ES-I3 (cell line): Measurements from ENCODE around the gene BRSK2.

Source experiments
- H3K36me3 ChIP-seq: 2 replicates; pipeline ENCODE4 v1.6.1; 2013; ENCODE audit warnings: mild to moderate bottlenecking, low read length, control low read depth, moderate library complexity; ENCODE audit not compliant: insufficient read depth
- H3K4me1 ChIP-seq: 2 replicates; pipeline ENCODE4 v1.6.1; 2013; ENCODE audit warnings: mild to moderate bottlenecking, control low read depth, low read length; ENCODE audit not compliant: insufficient read depth
- H3K9ac ChIP-seq: 2 replicates; pipeline ENCODE4 v1.6.1; 2013; ENCODE audit warnings: low read depth, mild to moderate bottlenecking, low read length, moderate library complexity
- H3K9me3 ChIP-seq: 2 replicates; pipeline ENCODE4 v1.6.1; 2013; ENCODE audit warnings: mild to moderate bottlenecking, low read length, moderate library complexity; ENCODE audit not compliant: control insufficient read depth, insufficient read depth

BRSK2 gene

DNA sequence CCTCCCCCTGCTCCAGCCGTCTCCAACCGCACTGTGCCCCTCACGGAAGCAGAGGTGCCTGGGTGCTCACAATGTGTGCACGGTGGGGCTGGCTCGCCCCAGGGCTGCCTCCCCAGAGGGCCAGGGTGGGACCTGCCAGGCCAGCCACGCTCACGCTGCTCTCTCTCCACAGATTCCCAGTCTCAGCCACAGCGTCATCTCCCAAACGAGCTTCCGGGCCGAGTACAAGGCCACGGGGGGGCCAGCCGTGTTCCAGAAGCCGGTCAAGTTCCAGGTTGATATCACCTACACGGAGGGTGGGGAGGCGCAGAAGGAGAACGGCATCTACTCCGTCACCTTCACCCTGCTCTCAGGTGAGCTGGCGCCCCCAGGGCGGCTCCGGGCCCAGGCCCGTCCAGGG, 66.4 kb downstream of the BRSK2 start:
- H3K9ac ChIP-seq, result no peak overlapping the region
- H3K9me3 ChIP-seq, result no peaks in the 10 kb centered on the region
- H3K36me3 ChIP-seq, result no peaks in the 10 kb centered on the region
- no peaks in the 10 kb centered on the region; the same call in 1 of the 2 replicates for H3K4me1 ChIP-seq

DNA sequence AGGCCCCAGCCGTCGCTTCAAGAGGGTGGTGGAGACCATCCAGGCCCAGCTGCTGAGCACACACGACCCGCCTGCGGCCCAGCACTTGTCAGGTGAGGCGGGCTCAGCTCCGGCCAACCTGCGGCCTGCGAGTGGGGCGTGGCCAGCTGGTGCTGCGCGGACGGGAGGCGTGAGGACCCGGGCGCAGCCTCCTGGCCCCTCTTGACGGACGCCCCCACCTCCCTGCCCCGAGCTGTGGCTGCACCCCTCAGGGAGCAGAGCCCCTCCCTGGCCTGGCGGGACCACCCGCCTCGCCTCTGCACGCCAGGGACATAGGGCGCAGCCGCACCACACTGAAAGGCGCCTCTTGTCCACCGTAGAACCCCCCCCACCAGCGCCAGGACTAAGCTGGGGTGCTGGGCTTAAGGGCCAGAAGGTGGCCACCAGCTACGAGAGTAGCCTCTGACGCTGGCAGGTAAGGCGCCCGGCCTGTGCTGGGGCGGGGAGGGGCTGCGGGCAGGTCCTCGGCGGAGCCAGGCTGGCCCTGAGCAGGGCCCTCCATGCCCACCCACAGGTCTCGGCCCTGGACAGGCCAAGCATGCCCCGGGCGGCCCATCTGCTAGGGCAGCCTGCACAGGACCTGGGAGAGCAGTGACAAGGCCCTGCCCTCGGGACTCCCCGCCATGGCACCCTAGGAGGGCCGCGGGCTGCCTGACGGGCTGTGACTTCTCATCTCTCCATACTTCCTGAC, 67.0 kb downstream of the BRSK2 start:
- Histone ChIP-seq H3K9ac (no peak overlapping the region), H3K4me1 (no peaks in the 10 kb centered on the region; the same call in 1 of the 2 replicates), H3K9me3 (no peaks in the 10 kb centered on the region), H3K36me3 (no peaks in the 10 kb centered on the region)

- Histone ChIP-seq H3K4me1 (no peaks in the 10 kb centered on the region; the same call in 1 of the 2 replicates), H3K9me3 (no peaks in the 10 kb centered on the region), H3K36me3 (no peaks in the 10 kb centered on the region), H3K9ac (no peak overlapping the region)
Measured at GRCh38 chr11:1457326-1457680, 67.6 kb downstream of the BRSK2 start.

DNA sequence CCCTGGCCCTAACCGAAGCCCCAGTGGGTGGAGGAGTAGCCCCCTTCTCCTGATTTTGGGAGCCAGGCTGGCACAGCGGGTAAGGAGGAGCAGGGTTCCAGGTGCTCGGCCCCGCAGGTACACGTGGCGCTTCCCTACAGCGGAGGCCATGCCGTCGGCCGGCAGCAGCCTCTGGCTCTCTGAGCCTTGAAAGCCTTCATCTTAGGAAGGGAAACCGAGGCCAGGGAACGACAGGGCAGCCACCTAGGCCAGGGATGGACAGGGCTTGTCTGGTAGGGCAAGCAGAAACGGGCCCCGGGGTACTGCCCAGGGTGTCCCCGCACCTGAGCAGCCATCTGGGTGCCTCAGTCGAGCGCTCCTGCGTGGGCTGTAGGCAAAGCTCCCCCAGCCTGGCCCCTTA, 68.1 kb downstream of the BRSK2 start:
- H3K36me3 ChIP-seq, result no peaks in the 10 kb centered on the region
- H3K9ac ChIP-seq, result no peak overlapping the region
- no peaks in the 10 kb centered on the region for H3K9me3 ChIP-seq
- H3K4me1 ChIP-seq, result no peaks in the 10 kb centered on the region; the same call in 1 of the 2 replicates

GRCh38 chr11:1458340-1459218, 68.8 kb downstream of the BRSK2 start:
- H3K4me1 ChIP-seq, result no peaks in the 10 kb centered on the region; the same call in 1 of the 2 replicates
- no peak overlapping the region for H3K9ac ChIP-seq
- no peaks in the 10 kb centered on the region for H3K9me3 ChIP-seq
- no peaks in the 10 kb centered on the region for H3K36me3 ChIP-seq

DNA sequence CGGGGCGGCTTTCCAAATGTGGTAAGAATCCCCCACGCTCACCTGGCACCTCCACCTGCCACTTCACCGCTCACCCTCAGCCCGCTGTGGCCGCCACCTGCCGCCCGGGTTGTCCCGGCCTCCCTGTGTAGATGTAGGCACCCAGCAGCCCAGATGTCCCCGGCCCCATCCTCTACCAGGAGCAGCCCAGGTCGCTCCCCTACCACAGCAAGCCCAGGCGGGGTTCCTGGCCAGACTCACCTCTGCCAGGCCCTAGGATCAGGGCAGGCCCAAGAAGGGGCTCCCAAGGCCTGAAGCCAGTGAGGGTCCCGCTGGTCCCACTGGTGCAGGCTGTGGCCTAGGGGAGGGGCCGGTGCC, 69.5 kb downstream of the BRSK2 start:
- Histone ChIP-seq H3K9ac (no peak overlapping the region), H3K4me1 (no peaks in the 10 kb centered on the region; the same call in 1 of the 2 replicates), H3K36me3 (no peaks in the 10 kb centered on the region)

DNA sequence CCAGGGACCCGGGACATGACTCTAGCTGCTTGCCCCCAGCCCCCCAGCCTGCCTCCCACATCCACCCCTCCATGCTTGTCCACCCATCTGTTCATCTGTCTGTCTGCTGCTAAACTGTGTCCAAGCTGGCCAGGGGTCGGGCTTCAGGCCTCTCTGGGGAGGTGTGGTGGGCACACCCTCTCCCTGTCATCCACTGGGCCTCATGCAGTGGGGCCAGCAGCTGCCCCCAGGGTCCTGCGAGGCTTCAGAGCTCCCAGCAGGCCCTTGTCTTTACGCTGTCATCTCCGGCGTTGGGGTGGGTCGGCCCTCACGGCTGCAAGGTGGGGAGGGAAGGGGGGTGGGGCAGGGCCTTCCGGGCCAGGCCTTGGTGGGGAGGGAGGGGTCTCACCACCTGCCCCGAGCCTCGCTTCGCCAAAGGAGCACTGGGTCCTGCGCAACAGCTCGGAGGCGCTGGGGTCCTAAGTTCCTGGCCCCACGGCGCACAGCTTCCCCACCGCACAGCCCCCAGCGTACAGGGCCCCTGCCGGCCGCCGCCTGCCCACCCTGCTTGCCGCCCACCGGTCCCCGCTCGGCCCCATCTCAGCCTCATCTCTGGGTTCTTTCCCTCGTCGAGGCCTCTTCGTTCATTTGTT, 70.1 kb downstream of the BRSK2 start:
- Histone ChIP-seq H3K9me3 (no peaks in the 10 kb centered on the region), H3K36me3 (no peaks in the 10 kb centered on the region), H3K4me1 (no peaks in the 10 kb centered on the region; the same call in 1 of the 2 replicates)

More for the DNA sequence above, 69.5 kb downstream of the BRSK2 start:
- no peaks in the 10 kb centered on the region for H3K9me3 ChIP-seq

DNA sequence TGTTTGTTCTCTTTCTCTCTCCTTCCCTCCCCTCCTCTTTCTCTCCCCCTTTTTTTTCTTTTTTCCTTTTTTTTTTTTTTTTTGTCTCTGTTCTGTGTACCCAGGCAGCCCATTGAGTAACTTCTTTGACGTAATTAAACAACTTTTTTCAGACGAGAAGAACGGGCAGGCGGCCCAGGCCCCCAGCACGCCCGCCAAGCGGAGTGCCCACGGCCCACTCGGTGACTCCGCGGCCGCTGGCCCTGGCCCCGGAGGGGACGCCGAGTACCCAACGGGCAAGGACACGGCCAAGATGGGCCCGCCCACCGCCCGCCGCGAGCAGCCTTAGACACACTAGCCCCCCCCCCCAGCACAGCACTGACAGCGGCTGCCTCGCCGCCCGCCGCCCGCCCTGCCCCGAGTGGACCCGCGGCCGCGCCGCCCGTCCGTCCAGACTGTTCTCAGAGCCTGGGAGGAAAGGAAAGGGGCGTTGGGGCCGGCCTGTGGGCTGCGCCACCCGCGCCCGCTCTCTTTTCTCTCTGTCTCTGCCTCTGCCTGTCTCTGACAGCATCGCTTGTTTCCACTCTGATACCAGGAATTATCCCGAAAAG, 70.8 kb downstream of the BRSK2 start:
- no peaks in the 10 kb centered on the region for H3K36me3 ChIP-seq
- no peaks in the 10 kb centered on the region for H3K9me3 ChIP-seq
- H3K9ac ChIP-seq, result no peak overlapping the region
- no peaks in the 10 kb centered on the region; the same call in 1 of the 2 replicates for H3K4me1 ChIP-seq

More for the DNA sequence above, 70.1 kb downstream of the BRSK2 start:
- H3K9ac ChIP-seq, result no peak overlapping the region

DNA sequence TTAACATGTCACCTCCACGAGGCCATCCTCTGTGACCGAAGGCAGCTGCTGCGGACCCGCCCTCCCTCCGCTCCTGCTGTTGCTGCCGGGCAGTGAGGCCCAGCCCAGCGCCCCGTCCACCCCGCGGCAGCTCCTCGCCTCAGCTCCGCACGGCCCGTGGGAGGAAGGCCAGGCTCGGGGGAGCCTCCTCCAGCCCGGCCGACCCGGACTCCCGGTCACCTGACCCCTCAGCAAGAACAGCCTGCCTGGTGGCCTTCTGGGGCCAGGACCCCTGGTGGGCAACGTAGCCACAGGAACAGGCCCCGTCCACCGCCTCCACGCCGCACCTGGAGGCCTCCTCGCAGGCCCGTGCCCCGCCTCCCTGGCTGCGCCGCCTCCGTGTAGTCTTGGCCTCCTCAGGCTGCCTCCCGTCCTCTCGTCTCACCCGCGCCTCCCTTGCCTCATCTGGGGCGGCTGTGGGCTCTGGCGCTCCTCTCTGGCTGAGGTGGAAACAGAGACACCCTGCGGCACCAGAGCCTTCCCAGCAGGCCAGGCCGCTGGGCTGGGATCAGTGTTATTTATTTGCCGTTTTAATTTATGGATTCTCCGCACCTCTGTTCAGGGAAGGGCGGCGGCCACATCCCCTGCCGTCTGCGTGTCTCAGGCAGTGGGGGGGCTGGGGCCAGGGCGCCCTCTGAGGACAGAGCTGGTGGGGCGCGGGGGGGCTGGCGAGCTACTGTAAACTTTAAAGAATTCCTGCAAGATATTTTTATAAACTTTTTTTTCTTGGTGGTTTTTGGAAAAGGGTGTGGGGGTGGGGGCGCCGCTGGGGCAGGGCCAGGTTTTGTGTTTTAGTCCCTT, 71.5 kb downstream of the BRSK2 start:
- Histone ChIP-seq H3K9ac (no peak overlapping the region), H3K36me3 (no peaks in the 10 kb centered on the region), H3K4me1 (no peaks in the 10 kb centered on the region; the same call in 1 of the 2 replicates), H3K9me3 (no peaks in the 10 kb centered on the region)

DNA sequence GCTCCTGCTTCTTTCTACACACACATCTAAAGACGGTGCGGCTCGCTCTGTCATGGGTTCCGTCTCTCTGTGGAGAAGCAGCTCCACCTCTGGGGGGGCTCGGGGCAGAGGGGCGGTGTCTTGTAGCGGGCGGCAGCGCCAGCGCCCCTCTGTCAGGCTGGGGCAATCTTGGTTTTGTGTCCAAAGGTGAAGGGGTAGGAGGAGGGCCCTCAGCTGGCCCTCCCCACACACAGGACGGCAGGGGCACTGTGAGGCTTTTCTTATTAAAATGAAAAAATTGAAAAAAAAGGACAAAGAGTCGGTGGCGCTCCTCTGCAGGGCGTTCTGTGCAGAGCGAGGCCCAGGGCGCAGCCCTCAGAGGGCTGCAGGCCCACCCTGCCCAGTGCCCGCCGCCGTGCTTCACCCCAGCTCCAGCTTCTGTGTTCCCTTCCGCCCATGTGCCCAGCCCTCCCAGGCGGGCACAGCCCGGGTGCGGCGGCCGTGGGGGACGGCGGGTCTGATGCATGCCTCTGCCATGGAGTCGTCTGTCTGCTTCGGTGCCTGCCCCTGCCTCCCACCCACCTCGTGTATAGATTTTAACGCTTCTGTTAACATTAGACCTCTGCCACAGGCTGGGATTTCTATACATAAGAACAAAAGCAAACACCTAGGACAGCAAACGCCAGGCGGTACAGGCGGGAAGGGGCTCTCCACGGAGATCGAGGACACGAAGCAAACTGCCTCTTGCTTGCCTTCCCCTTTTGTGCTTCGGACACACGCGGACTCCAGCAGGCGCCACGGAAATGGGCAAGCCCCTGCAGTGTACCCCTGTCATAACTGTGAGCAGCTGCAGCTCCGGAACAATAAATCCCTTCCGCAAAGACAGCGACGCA, 72.3 kb downstream of the BRSK2 start:
- Histone ChIP-seq H3K9ac (no peak overlapping the region), H3K36me3 (no peaks in the 10 kb centered on the region), H3K4me1 (no peaks in the 10 kb centered on the region; the same call in 1 of the 2 replicates), H3K9me3 (no peaks in the 10 kb centered on the region)

- H3K36me3 ChIP-seq, result no peaks in the 10 kb centered on the region
- H3K9ac ChIP-seq, result no peak overlapping the region
- H3K9me3 ChIP-seq, result no peaks in the 10 kb centered on the region
- H3K4me1 ChIP-seq, result no peaks in the 10 kb centered on the region; the same call in 1 of the 2 replicates
Measured at GRCh38 chr11:1462698-1462975, 72.9 kb downstream of the BRSK2 start.

DNA sequence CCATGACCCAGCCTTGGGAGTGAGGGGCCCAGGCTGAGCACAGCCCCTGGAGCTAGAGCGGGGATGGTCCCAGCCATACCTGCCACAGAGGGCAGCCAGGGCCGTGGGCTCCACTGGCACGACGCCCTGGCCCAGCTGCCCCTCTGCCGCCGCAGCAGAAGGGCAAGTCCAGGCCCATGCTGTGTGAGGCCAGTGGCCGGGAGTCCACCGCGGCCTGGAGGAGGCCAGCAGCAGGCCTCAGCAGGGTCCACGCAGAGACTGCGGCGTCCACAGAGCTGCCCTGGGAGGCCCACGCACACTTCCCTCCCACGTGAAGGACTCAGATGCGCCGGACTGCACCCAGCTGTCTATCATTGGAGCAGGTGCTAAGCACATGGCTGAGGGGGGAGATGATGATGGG, 73.3 kb downstream of the BRSK2 start:
- no peak overlapping the region for H3K9ac ChIP-seq
- H3K4me1 ChIP-seq, result no peaks in the 10 kb centered on the region; the same call in 1 of the 2 replicates
- no peaks in the 10 kb centered on the region for H3K9me3 ChIP-seq
- no peaks in the 10 kb centered on the region for H3K36me3 ChIP-seq

- H3K36me3 ChIP-seq, result no peaks in the 10 kb centered on the region
- no peaks in the 10 kb centered on the region for H3K4me1 ChIP-seq
- no peaks in the 10 kb centered on the region for H3K9me3 ChIP-seq
- no peak overlapping the region for H3K9ac ChIP-seq
Measured at GRCh38 chr11:1466784-1467183, 77.0 kb downstream of the BRSK2 start.
